ENCODE results near the gene SHCBP1.

The SHCBP1 gene

DNA sequence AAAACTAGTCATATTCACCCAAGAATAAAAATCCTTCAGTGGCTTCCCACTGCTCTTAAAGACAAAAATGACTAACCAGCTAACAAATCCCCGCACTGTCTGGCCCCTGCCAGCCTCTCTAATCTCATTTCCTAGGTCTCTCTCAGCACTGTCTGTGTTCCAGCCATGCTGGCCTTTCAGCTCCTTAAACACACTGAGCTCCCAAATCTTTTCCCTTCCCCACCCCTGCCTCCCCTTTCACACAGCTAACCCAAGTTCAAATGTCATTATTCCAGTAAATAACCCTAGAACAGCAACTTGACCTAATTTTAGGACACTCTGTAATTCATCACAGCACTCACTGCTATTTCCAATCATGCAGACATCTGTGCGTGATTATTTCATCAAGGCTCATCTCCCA, 7.8 kb downstream of the SHCBP1 start:
- H4K20me1 ChIP-seq (ENCODE audit: insufficient read depth): no peaks in the 10 kb centered on the region
- no peak overlapping the region for H2AFZ ChIP-seq (ENCODE audit: low read depth)
- H3K4me1 ChIP-seq (ENCODE audit: low read depth, poor library complexity, severe bottlenecking): peaks cover 17% of the 10 kb centered on the region
- no peak overlapping the region for H3K27ac ChIP-seq
- peaks cover 19% of the 10 kb centered on the region; the same call in 1 of the 2 replicates for H3K79me2 ChIP-seq (ENCODE audit: insufficient read depth, low read depth)
- TF ChIP-seq, protein P1, sequence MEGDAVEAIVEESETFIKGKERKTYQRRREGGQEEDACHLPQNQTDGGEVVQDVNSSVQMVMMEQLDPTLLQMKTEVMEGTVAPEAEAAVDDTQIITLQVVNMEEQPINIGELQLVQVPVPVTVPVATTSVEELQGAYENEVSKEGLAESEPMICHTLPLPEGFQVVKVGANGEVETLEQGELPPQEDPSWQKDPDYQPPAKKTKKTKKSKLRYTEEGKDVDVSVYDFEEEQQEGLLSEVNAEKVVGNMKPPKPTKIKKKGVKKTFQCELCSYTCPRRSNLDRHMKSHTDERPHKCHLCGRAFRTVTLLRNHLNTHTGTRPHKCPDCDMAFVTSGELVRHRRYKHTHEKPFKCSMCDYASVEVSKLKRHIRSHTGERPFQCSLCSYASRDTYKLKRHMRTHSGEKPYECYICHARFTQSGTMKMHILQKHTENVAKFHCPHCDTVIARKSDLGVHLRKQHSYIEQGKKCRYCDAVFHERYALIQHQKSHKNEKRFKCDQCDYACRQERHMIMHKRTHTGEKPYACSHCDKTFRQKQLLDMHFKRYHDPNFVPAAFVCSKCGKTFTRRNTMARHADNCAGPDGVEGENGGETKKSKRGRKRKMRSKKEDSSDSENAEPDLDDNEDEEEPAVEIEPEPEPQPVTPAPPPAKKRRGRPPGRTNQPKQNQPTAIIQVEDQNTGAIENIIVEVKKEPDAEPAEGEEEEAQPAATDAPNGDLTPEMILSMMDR (conservative IDR thresholded peaks at IDR 0.05; ENCODE audit: low read depth, low read length): no peak
- H3K9ac ChIP-seq: no peak overlapping the region
- no peak overlapping the region for H3K4me2 ChIP-seq
- H3K4me3 ChIP-seq (IDR thresholded peaks at IDR 0.05; ENCODE audit: insufficient read depth, low read depth, low read length): no peak overlapping the region
- H3K27me3 ChIP-seq (ENCODE audit: insufficient read depth, low read depth): no peaks in the 10 kb centered on the region
- H3K36me3 ChIP-seq (ENCODE audit: insufficient read depth): peaks cover 9% of the 10 kb centered on the region; the same call in 1 of the 2 replicates

DNA sequence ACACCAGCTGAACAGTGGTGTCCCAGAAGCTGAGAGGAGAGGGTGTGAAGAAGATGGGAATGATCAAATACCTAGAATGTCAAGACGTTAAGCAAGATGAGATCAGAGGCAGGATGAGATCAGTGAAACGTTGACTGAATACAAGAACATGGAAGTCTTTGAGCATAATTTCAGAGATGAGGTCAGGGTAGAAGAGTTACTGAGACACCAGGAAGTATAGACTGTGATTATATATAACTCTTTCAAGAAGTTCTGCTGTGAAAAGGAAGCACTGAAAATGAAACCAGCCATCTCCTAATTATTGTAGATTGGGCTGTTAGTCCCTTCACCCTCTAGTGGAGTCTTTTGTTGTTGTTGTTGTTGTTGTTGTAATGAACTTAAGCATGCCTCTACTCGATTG, 9.1 kb downstream of the SHCBP1 start:
- H3K4me3 ChIP-seq (IDR thresholded peaks at IDR 0.05; ENCODE audit: insufficient read depth, low read depth, low read length): no peak overlapping the region
- TF ChIP-seq, protein P1 (conservative IDR thresholded peaks at IDR 0.05; ENCODE audit: low read depth, low read length): no peak
- no peak overlapping the region for H3K27ac ChIP-seq
- no peaks in the 10 kb centered on the region for H3K27me3 ChIP-seq (ENCODE audit: insufficient read depth, low read depth)
- H3K36me3 ChIP-seq (ENCODE audit: insufficient read depth): peaks cover 9% of the 10 kb centered on the region; the same call in 1 of the 2 replicates
- H3K4me1 ChIP-seq (ENCODE audit: low read depth, poor library complexity, severe bottlenecking): peaks cover 17% of the 10 kb centered on the region
- 0 out of 2 replicates have a peak, but pooled peaks cover 10% of the 10 kb centered on the region for H3K79me2 ChIP-seq (ENCODE audit: insufficient read depth, low read depth)
- H3K9ac ChIP-seq: no peak overlapping the region
- H2AFZ ChIP-seq (ENCODE audit: low read depth): no peak overlapping the region
- no peak overlapping the region for H3K4me2 ChIP-seq
- no peaks in the 10 kb centered on the region for H4K20me1 ChIP-seq (ENCODE audit: insufficient read depth)

DNA sequence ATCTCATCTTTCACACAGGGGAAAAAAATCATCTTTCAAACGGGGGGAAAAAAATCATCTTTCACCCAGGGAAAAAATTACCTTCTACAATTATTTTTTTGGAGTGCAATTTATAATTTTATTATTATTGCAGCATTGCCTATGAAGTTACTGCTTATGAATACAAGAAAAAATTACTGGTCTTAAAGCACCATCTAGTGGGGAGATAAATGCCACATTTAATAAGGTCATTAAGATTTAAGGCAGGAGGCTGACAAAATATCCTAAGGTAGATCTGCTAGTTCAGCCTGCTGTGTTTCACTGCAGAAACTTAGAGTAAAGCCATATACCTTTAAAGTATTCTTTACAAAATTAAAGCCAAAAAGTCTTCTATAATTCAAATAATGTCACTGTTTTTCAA, 13.7 kb downstream of the SHCBP1 start:
- Histone ChIP-seq H3K27ac (no peak overlapping the region), H3K4me2 (no peak overlapping the region), H3K27me3 (ENCODE audit: insufficient read depth, low read depth) (no peaks in the 10 kb centered on the region), H3K36me3 (ENCODE audit: insufficient read depth) (no peaks in the 10 kb centered on the region), H3K79me2 (ENCODE audit: insufficient read depth, low read depth) (0 out of 2 replicates have a peak, but pooled peaks cover 10% of the 10 kb centered on the region), H3K4me3 (IDR thresholded peaks at IDR 0.05; ENCODE audit: insufficient read depth, low read depth, low read length) (no peak overlapping the region), H4K20me1 (ENCODE audit: insufficient read depth) (no peaks in the 10 kb centered on the region), H2AFZ (ENCODE audit: low read depth) (no peak overlapping the region), H3K4me1 (ENCODE audit: low read depth, poor library complexity, severe bottlenecking) (peaks cover 3% of the 10 kb centered on the region), H3K9ac (no peak overlapping the region)
- TF ChIP-seq, protein P1 (conservative IDR thresholded peaks at IDR 0.05; ENCODE audit: low read depth, low read length): peak; percentile 29; the same call in 1 of the 2 replicates

DNA sequence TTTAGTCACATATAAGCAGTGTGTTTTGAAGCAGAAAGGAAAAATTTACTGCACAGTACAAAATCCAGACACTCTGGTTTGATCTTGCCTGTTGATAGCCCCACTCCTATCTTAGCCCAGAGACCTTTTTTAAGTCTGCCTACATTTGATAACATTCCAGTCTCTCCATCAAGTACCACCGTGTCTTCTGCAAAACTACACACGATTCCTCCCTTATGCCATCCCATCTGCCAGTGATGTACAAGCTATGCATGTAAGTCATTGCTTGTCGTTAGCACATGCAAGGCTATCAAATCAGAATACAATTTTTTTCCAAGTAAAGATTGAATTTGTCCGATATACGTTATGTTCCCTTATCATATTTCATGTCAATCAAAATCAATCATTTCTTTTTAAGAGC, 14.9 kb downstream of the SHCBP1 start:
- Histone ChIP-seq H3K9ac (no peak overlapping the region), H3K79me2 (ENCODE audit: insufficient read depth, low read depth) (0 out of 2 replicates have a peak, but pooled peaks cover 5% of the 10 kb centered on the region), H3K27ac (no peak overlapping the region), H3K36me3 (ENCODE audit: insufficient read depth) (no peaks in the 10 kb centered on the region; the same call in 1 of the 2 replicates), H3K27me3 (ENCODE audit: insufficient read depth, low read depth) (no peaks in the 10 kb centered on the region), H3K4me3 (IDR thresholded peaks at IDR 0.05; ENCODE audit: insufficient read depth, low read depth, low read length) (no peak overlapping the region), H4K20me1 (ENCODE audit: insufficient read depth) (no peaks in the 10 kb centered on the region), H3K4me1 (ENCODE audit: low read depth, poor library complexity, severe bottlenecking) (no peaks in the 10 kb centered on the region), H3K4me2 (no peak overlapping the region), H2AFZ (ENCODE audit: low read depth) (no peak overlapping the region)
- TF ChIP-seq, protein P1 (conservative IDR thresholded peaks at IDR 0.05; ENCODE audit: low read depth, low read length): no peak

Measured in KMS-11 (cell line).